MM.1S (cell line): ENCODE data around the gene ABL2.

Experiments
- DNase-seq: peaks from one replicate; pipeline ENCODE4 v3.0.0-alpha.2; 2015
- H2AFZ ChIP-seq: fragments of 300-600 bp; sonication (generic); 2 replicates; pipeline ENCODE4 v1.6.0; 2016; ENCODE audit warnings: antibody characterized with exemption, low read length
- H3F3A ChIP-seq: fragments of 300-600 bp; sonication (generic); 2 replicates; pipeline ENCODE4 v1.6.1; 2016; ENCODE audit warnings: mild to moderate bottlenecking, antibody characterized with exemption, low read length, moderate library complexity, mixed read lengths; ENCODE audit not compliant: insufficient read depth
- H3K27ac ChIP-seq: fragments of 300-600 bp; sonication (generic); 2 replicates; pipeline ENCODE4 v1.5.1; 2016; ENCODE audit warnings: mild to moderate bottlenecking, low read length
- H3K27me3 ChIP-seq: fragments of 300-600 bp; sonication (generic); replicated peaks from 2 replicates; pipeline ENCODE4 v1.6.0; 2016; ENCODE audit warnings: low read length; ENCODE audit not compliant: insufficient read depth
- H3K36me3 ChIP-seq: fragments of 300-600 bp; sonication (generic); replicated peaks from 2 replicates; pipeline ENCODE4 v1.6.1; 2016; ENCODE audit warnings: mild to moderate bottlenecking, low read length, mixed read lengths; ENCODE audit not compliant: insufficient read depth
- H3K4me1 ChIP-seq: fragments of 300-600 bp; sonication (generic); 2 replicates; pipeline ENCODE4 v1.6.1; 2016; ENCODE audit warnings: low read length, mixed read lengths
- H3K4me2 ChIP-seq: fragments of 300-600 bp; sonication (generic); 2 replicates; pipeline ENCODE4 v1.6.0; 2016; ENCODE audit warnings: low read depth, low read length
- H3K4me3 ChIP-seq: fragments of 300-600 bp; sonication (generic); 2 replicates; pipeline ENCODE4 v1.5.1; 2016; ENCODE audit warnings: low read length, mixed read lengths
- H3K79me2 ChIP-seq: fragments of 300-600 bp; sonication (generic); 2 replicates; pipeline ENCODE4 v1.6.1; 2016; ENCODE audit warnings: mixed run types, low read length, mixed read lengths
- H3K9ac ChIP-seq: fragments of 300-600 bp; sonication (generic); 2 replicates; pipeline ENCODE4 v1.6.1; 2016; ENCODE audit warnings: low read length, mixed read lengths
- H3K9me2 ChIP-seq: fragments of 300-600 bp; sonication (generic); replicated peaks from 2 replicates; pipeline ENCODE4 v1.6.1; 2016; ENCODE audit warnings: mild to moderate bottlenecking, low read length, mixed read lengths; ENCODE audit not compliant: insufficient read depth
- H3K9me3 ChIP-seq: fragments of 300-600 bp; sonication (generic); replicated peaks from 2 replicates; pipeline ENCODE4 v1.6.1; 2016; ENCODE audit warnings: mild to moderate bottlenecking, low read length, mixed read lengths; ENCODE audit not compliant: insufficient read depth
- H4K20me1 ChIP-seq: fragments of 300-600 bp; sonication (generic); 2 replicates; pipeline ENCODE4 v1.6.1; 2016; ENCODE audit warnings: mild to moderate bottlenecking, low read length, moderate library complexity, mixed read lengths; ENCODE audit not compliant: insufficient read depth
- EZH2 ChIP-seq: fragments of 300-600 bp; sonication (generic); optimal IDR thresholded peaks from 2 replicates; pipeline ENCODE3; 2017; ENCODE audit warnings: low read depth, mild to moderate bottlenecking, antibody characterized with exemption, low read length, mixed read lengths
- EZH2phosphoT487 ChIP-seq: fragments of 300-600 bp; sonication (generic); IDR thresholded peaks from 2 replicates; pipeline ENCODE4 v1.6.1; 2018; ENCODE audit warnings: antibody characterized with exemption, low read length
- TF ChIP-seq, protein P1 (sequence below): fragments of 300-600 bp; sonication (generic); IDR thresholded peaks from 2 replicates; pipeline ENCODE4 v1.5.1; 2016; ENCODE audit warnings: antibody characterized with exemption, low read length, mixed read lengths

ABL2 gene

DNA sequence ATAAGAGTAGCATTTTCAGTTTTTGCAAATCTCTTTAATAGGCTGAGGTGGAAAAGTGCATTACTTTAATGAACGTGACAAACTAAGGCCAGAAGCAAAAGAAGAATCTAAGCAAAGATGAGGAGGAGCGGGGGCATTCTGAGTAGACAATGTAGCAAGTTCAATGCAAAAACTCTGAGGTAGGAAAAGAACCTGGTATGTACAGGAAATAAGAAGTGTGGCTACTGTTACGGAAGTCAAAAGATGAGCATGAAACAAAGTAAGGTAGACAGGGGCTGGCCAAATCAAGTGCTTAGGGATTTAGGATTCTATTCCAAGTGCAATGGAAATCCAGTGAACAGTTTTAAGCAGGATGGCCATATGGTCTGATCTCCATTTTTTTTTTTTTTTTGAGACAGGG is 84.0 kb downstream of the ABL2 start:
- no peak for DNase-seq
- H3K4me2 ChIP-seq, result no peak overlapping the region
- TF ChIP-seq EZH2 (no peak), EZH2phosphoT487 (no peak)
- TF ChIP-seq, protein P1, sequence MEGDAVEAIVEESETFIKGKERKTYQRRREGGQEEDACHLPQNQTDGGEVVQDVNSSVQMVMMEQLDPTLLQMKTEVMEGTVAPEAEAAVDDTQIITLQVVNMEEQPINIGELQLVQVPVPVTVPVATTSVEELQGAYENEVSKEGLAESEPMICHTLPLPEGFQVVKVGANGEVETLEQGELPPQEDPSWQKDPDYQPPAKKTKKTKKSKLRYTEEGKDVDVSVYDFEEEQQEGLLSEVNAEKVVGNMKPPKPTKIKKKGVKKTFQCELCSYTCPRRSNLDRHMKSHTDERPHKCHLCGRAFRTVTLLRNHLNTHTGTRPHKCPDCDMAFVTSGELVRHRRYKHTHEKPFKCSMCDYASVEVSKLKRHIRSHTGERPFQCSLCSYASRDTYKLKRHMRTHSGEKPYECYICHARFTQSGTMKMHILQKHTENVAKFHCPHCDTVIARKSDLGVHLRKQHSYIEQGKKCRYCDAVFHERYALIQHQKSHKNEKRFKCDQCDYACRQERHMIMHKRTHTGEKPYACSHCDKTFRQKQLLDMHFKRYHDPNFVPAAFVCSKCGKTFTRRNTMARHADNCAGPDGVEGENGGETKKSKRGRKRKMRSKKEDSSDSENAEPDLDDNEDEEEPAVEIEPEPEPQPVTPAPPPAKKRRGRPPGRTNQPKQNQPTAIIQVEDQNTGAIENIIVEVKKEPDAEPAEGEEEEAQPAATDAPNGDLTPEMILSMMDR, result no peak
- no peaks in the 10 kb centered on the region for H3K36me3 ChIP-seq
- H3K79me2 ChIP-seq, result peaks cover 17% of the 10 kb centered on the region
- no peaks in the 10 kb centered on the region for H3F3A ChIP-seq
- H4K20me1 ChIP-seq, result no peaks in the 10 kb centered on the region; the same call in 1 of the 2 replicates
- no peaks in the 10 kb centered on the region for H3K4me1 ChIP-seq
- H3K9me3 ChIP-seq, result no peaks in the 10 kb centered on the region
- H3K27me3 ChIP-seq, result no peaks in the 10 kb centered on the region
- no peak overlapping the region for H3K4me3 ChIP-seq
- no peak overlapping the region for H3K9ac ChIP-seq
- H2AFZ ChIP-seq, result no peak overlapping the region
- no peaks in the 10 kb centered on the region for H3K9me2 ChIP-seq
- H3K27ac ChIP-seq, result no peak overlapping the region

DNA sequence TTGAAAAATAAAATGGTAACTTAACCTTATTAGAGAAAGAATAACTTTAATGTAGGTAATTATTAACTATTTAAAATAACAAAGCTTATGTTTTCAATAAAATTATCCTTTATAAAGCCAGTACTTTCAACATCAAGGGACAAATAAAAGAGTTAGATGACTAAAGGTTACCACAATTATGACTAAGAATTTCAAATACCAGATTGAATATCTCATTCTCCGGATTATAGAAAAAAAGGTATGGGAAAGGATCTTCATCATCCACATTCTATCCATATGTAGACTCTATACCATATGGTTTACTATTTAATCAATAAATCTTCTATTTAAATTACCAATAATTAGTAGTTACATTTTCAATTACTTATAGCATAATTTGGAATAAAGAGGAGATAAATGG is 84.9 kb downstream of the ABL2 start:
- H3K79me2 ChIP-seq, result peaks cover 17% of the 10 kb centered on the region
- no peaks in the 10 kb centered on the region for H3K27me3 ChIP-seq
- TF ChIP-seq EZH2 (no peak), EZH2phosphoT487 (no peak)
- TF ChIP-seq, protein P1, result no peak

DNA sequence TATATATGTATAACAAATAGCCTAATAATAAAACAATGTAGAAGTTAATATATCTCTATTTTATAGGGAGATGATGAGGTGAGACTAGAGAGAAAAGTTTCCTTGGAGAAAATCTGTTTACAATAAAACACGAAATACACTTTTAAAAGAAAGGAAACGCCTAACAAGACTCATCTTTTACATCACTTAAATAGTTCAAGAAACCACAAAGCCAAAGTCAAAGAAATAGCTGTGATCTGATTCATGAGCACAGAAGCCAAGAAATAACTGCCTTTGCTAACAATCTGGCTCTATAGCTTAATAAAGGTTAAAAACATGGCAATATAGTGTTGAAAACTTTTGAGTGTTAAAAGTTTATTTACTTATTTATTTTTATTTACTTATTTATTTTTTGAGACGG is 86.2 kb downstream of the ABL2 start:
- H3K9me2 ChIP-seq, result no peaks in the 10 kb centered on the region
- no peak for DNase-seq
- no peak overlapping the region for H3K4me3 ChIP-seq
- H3K27ac ChIP-seq, result no peak overlapping the region
- H3F3A ChIP-seq, result no peaks in the 10 kb centered on the region
- H3K79me2 ChIP-seq, result peaks cover 16% of the 10 kb centered on the region
- no peaks in the 10 kb centered on the region; the same call in 1 of the 2 replicates for H4K20me1 ChIP-seq
- H3K4me1 ChIP-seq, result no peaks in the 10 kb centered on the region
- no peaks in the 10 kb centered on the region for H3K27me3 ChIP-seq
- H3K4me2 ChIP-seq, result no peak overlapping the region
- no peak overlapping the region for H3K9ac ChIP-seq
- H3K9me3 ChIP-seq, result no peaks in the 10 kb centered on the region
- TF ChIP-seq EZH2phosphoT487 (no peak), EZH2 (no peak)
- TF ChIP-seq, protein P1, result no peak
- H2AFZ ChIP-seq, result no peak overlapping the region
- no peaks in the 10 kb centered on the region for H3K36me3 ChIP-seq

More for the DNA sequence above, 84.9 kb downstream of the ABL2 start:
- no peak overlapping the region for H3K27ac ChIP-seq
- no peaks in the 10 kb centered on the region for H3K36me3 ChIP-seq
- DNase-seq, result no peak
- no peaks in the 10 kb centered on the region for H3K9me3 ChIP-seq
- no peak overlapping the region for H3K4me3 ChIP-seq
- H4K20me1 ChIP-seq, result no peaks in the 10 kb centered on the region; the same call in 1 of the 2 replicates
- H3K4me2 ChIP-seq, result no peak overlapping the region
- H3K4me1 ChIP-seq, result no peaks in the 10 kb centered on the region
- H3K9ac ChIP-seq, result no peak overlapping the region
- H3F3A ChIP-seq, result no peaks in the 10 kb centered on the region
- H2AFZ ChIP-seq, result no peak overlapping the region
- no peaks in the 10 kb centered on the region for H3K9me2 ChIP-seq
